CD4-positive, alpha-beta T cell treated with Interleukin-1 beta for 1 hour (primary cell): ENCODE measurements around the gene AKR1C3.
"Not testable (repeated sequence)": the region's sequence is repeated elsewhere in the genome, so short reads cannot be mapped to it uniquely, and the experiment has no call there.

Experiments
- DNase-seq, 2 donors: peaks; one replicate each; pipeline ENCODE4 v3.0.0-alpha.2; 2020 to 2022

Gene AKR1C3

DNA sequence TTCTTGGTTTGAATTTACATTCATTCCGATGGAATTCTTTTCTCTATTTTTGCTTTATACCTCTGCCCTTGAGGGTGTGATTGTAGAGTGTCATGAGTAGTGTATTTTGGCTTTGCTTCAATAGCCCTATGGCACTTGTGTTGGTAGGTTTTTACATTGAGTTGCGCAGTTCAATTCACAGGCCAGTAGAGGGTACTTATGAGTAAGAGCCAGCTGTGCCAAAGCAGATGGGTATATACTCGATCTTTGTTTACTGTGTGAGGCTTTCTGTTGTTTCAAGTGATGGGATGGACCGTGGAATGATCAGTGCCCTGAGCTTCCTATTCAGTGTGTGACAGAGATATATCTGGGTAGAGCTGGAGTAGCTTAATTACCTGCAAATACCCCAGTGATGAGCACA is 4.3 kb upstream of the AKR1C3 start:
- peak in 1 of 2 donors; percentile 28 for DNase-seq

GRCh38 chr10:5090551-5090950 is 3.7 kb upstream of the AKR1C3 start:
- no peak for DNase-seq

- no peak for DNase-seq
These were observed 3.0 kb upstream of the AKR1C3 start for GRCh38 chr10:5091196-5091595.

GRCh38 chr10:5092375-5092774 is 1.8 kb upstream of the AKR1C3 start:
- no peak for DNase-seq

GRCh38 chr10:5092848-5093790 is 1.1 kb upstream of the AKR1C3 start:
- DNase-seq = no peak

- no peak for DNase-seq
These were observed 1.5 kb downstream of the AKR1C3 start for GRCh38 chr10:5095687-5096086.

DNA sequence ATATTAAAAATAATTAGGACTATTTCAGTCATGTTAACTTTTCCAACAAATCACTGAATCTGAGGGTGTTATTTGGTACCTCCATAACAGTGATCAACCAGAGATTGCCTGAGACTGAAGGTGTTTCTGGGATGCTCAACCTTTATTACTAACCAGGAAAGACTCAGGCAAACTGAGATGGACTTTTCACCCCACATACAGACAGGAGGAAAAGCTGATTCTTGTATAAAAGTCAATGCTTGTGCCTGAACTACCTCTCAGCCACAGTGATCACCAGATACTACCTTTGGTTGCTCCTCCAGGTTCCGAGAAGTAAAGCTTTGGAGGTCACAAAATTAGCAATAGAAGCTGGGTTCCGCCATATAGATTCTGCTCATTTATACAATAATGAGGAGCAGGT is 1.9 kb downstream of the AKR1C3 start:
- no peak for DNase-seq

DNA sequence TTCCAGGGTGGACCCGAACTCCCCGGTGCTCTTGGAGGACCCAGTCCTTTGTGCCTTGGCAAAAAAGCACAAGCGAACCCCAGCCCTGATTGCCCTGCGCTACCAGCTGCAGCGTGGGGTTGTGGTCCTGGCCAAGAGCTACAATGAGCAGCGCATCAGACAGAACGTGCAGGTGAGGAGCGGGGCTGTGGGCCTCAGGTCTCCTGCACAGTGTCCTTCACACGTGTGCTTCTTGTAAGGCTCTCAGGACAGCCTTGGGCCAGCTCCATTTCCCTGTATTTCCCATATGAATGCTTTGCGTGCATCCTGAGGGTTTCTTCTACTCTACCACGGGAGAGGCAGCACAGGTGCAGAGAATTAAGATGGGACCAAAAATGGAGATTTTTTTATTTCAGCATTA is 8.3 kb downstream of the AKR1C3 start:
- not testable (repeated sequence) for DNase-seq

GRCh38 chr10:5103481-5103880 is 9.3 kb downstream of the AKR1C3 start:
- DNase-seq = no peak

GRCh38 chr10:5105626-5106025 is 11.4 kb downstream of the AKR1C3 start:
- DNase-seq = no peak

- no peak for DNase-seq
These were observed 12.3 kb downstream of the AKR1C3 start for GRCh38 chr10:5106553-5106952.

GRCh38 chr10:5107860-5108526 is 13.8 kb downstream of the AKR1C3 start:
- no peak for DNase-seq

- DNase-seq = no peak
These were observed 14.6 kb downstream of the AKR1C3 start for GRCh38 chr10:5108658-5109416.

DNA sequence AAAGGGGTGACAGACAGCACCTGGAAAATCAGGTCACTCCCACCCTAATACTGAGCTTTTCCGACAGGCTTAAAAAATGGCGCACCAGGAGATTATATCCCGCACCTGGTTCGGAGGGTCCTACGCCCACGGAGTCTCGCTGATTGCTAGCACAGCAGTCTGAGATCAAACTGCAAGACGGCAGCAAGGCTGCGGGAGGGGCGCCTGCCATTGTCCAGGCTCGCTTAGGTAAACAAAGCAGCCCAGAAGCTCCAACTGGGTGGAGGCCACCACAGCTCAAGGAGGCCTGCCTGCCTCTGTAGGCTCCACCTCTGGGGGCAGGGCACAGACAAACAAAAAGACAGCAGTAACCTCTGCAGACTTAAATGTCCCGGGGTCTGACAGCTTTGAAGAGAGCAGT is 15.6 kb downstream of the AKR1C3 start:
- not testable (repeated sequence) for DNase-seq

GRCh38 chr10:5116621-5117020 is 22.4 kb downstream of the AKR1C3 start:
- DNase-seq = no peak

DNA sequence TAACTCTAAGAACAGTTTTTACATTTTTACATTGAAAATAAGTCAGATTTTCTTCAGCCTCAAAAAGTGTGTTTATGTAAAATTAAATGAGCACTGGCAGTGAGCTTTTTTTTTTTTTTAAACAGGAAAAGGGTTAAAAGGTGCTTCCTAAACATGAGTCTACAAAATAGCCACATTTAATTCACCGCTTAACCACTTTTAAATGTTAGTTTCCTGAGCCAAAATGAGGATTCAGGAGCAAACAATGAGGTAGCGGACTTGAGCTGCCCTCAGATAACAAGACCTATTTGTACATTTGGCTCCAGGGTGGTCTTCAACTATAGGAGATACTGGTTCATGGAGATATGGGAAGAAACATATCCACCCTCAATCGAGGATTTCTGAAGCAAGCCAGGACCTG is 22.8 kb downstream of the AKR1C3 start:
- DNase-seq = no peak

- not testable (repeated sequence) for DNase-seq
These were observed 25.8 kb downstream of the AKR1C3 start for GRCh38 chr10:5119997-5120396.

DNA sequence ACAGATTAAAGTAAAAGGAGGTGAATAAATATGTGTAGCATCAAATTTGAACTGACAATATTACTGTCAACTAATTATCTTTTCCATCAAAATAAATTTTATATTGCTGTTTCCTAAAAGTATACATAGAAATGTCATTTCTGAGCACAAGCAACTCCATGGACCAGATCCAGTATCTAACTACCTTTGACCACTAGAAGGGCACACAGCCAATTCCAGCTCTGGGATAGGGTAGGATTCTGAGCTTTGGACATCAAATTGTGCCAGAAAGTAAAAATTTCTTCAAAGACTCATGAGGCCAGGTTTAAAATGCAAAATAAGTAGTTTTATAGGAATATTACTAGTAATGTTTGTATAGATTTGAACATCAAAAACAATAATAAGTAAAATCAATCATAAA is 29.7 kb downstream of the AKR1C3 start:
- DNase-seq = no peak

DNA sequence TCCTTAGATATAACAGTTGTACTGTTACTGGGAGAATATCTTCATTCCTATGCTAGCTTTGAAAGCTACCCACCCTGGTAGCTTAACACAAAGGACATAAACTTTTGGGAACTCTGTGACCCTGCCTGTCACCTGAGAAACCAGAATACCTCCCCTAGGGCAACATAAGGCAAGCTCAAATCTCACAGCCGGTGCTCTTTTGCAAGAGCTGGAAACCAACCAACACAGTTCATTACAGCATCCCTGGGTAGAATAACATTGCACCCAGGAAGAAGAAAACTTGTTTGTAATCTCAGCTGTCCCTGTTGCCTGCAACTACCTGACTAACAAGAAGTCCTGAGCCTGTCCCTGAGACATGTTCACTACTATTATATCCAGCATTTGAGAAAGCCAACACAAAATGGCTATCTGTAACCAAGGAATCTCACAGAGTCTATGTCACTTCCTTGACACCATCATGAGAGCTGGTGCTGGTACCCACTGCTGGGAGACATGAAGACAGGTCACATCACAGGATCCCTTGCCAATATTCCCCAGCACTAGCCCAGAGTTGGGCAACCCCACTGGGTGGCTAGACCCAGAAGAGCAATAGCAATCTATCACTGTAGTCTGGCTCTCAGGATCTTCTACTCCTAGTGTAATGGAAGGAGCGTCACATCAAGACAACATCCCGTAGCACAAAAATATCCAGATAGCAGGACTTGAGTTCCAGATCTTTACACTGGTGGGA is 31.3 kb downstream of the AKR1C3 start:
- no peak for DNase-seq

DNA sequence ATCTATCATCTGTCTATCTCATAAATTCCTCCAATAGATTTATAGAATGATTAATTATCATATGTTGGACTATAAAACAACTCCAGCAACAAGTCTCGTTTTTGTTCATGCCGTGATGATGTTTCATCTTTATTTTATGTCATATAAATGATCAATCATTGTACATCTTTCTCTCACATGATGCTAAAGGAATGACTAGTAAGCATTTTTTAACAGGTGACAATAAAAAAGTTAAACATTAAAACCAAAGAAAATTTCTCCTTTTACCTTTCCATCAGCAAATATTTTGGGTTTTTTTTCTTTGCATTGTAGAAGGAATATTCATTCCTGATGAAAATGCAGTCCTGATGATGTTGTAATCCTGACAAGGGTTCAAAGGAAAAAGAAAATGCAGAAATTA is 41.4 kb downstream of the AKR1C3 start:
- no peak for DNase-seq

DNA sequence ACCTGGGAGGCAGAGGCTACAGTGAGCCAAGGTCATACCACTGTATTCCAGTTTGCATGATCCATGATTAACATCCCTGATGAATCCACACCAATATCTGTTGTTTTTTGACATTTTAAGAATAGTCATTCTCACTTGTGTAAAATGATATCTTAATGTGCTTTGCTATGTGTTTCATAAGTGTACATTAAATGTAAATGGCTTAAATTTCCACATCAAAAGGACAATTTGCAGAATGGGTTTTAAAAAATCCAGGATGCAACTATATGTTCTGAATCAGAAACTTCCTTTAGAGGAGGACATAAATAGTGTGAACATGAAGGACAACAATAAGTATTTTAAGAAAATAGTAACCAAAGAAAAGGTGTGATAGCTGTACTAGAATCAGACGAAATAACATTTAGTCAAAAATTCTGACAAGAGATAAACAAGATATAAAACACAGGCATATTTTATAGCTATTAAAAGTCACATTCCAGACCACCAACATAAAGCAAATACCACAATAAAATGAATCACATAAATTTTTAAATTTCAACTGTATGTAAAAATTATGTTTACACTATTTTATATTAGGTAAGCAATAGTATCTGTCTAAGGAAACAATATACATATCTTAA is 42.4 kb downstream of the AKR1C3 start:
- DNase-seq = no peak

- not testable (repeated sequence) for DNase-seq
These were observed 43.5 kb downstream of the AKR1C3 start for GRCh38 chr10:5137699-5138098.
